IMR-90 (cell line): ENCODE measurements around the gene DOK6. TPM values are rescaled to one million over a fixed set of nuclear protein-coding genes. Genes with fewer than 3 reads are reported as not detected.
A peak's percentile ranks its signal among the peaks of the same experiment; 100 is the strongest.

Experiments used
- ATAC-seq: fragments of 200-7000 bp; cut with Tn5 transposase; 2 replicates; pipeline ENCODE4 v1.9.1; 2020; ENCODE audit warnings: low read depth, mild to moderate bottlenecking, moderate library complexity
- BruUV-seq: library from RNA; stranded (reverse); fragments of 400-500 nt; replicated peaks from 2 replicates; lab custom pipeline; 2021; lab: Mats Ljungman, UMichigan
- CTCF ChIA-PET: fragments of 300-600 bp; formaldehyde crosslinking; extraction: SDS; loops from one replicate; lab custom pipeline; 2021; ENCODE audit warnings: antibody characterized with exemption; lab: Yijun Ruan, JAX
- POLR2A ChIA-PET: fragments of 300-600 bp; sonication (Branson Sonifier 250); formaldehyde crosslinking; loops from one replicate; lab custom pipeline; 2022; ENCODE audit warnings: antibody characterized with exemption; ENCODE audit not compliant: unreplicated experiment; lab: Charles Lee
- DNase-seq: peaks from one replicate; pipeline ENCODE4 v3.0.0; 2013
- H2AFZ ChIP-seq: replicated peaks from 2 replicates; pipeline ENCODE3; 2013; ENCODE audit warnings: low read length, mild to moderate bottlenecking; ENCODE audit not compliant: poor library complexity
- H2AK5ac ChIP-seq: 2 replicates; pipeline ENCODE4 v1.6.1; 2013; ENCODE audit warnings: low read depth, low read length, inconsistent platforms
- H2AK9ac ChIP-seq: replicated peaks from 2 replicates; pipeline ENCODE3; 2013; ENCODE audit warnings: mild to moderate bottlenecking, low read depth, low read length, moderate library complexity; ENCODE audit not compliant: poor library complexity
- H2BK120ac ChIP-seq: 2 replicates; pipeline ENCODE4 v1.6.1; 2013; ENCODE audit warnings: low read depth, low read length, inconsistent platforms
- H2BK15ac ChIP-seq: 3 replicates; pipeline ENCODE4 v1.6.1; 2013; ENCODE audit warnings: low read depth, low read length, inconsistent platforms
- H2BK20ac ChIP-seq: 2 replicates; pipeline ENCODE4 v1.6.1; 2013; ENCODE audit warnings: low read depth, mild to moderate bottlenecking, inconsistent platforms, low read length, moderate library complexity
- H2BK5ac ChIP-seq: 2 replicates; pipeline ENCODE4 v1.6.1; 2013; ENCODE audit warnings: mild to moderate bottlenecking, low read depth, low read length, inconsistent platforms; ENCODE audit not compliant: poor library complexity, severe bottlenecking
- H3K14ac ChIP-seq: replicated peaks from 2 replicates; pipeline ENCODE4 v1.6.1; 2013; ENCODE audit warnings: low read depth, low read length, inconsistent platforms
- H3K18ac ChIP-seq: 2 replicates; pipeline ENCODE4 v1.6.1; 2013; ENCODE audit warnings: low read depth, low read length, control low read depth
- H3K23ac ChIP-seq: 2 replicates; pipeline ENCODE4 v1.6.1; 2013; ENCODE audit warnings: low read depth, low read length, inconsistent platforms
- H3K27ac ChIP-seq: 2 replicates; pipeline ENCODE4 v1.5.1; 2013; ENCODE audit warnings: mild to moderate bottlenecking, control low read depth, low read length; ENCODE audit not compliant: insufficient read depth
- H3K27me3 ChIP-seq: 2 replicates; pipeline ENCODE4 v1.6.1; 2013; ENCODE audit warnings: low read length; ENCODE audit not compliant: control insufficient read depth, insufficient read depth
- H3K36me3 ChIP-seq: 2 replicates; pipeline ENCODE4 v1.6.1; 2013; ENCODE audit warnings: low read length, mixed read lengths; ENCODE audit not compliant: control insufficient read depth, insufficient read depth
- H3K4ac ChIP-seq: 2 replicates; pipeline ENCODE4 v1.6.1; 2013; ENCODE audit warnings: low read depth, low read length, inconsistent platforms
- H3K4me1 ChIP-seq: 2 replicates; pipeline ENCODE4 v1.6.1; 2013; ENCODE audit warnings: low read length, mixed read lengths; ENCODE audit not compliant: control insufficient read depth, insufficient read depth
- H3K4me2 ChIP-seq: 2 replicates; pipeline ENCODE4 v1.6.1; 2013; ENCODE audit warnings: low read depth, mild to moderate bottlenecking, control low read depth, low read length, moderate library complexity
- H3K4me3 ChIP-seq: 2 replicates; pipeline ENCODE4 v1.5.1; 2013; ENCODE audit warnings: low read depth, mild to moderate bottlenecking, control low read depth, low read length, moderate library complexity; ENCODE audit not compliant: insufficient read depth
- H3K56ac ChIP-seq: 2 replicates; pipeline ENCODE4 v1.6.1; 2013; ENCODE audit warnings: low read length, inconsistent platforms; ENCODE audit not compliant: insufficient read depth; ENCODE audit errors: extremely low read depth
- H3K79me1 ChIP-seq, 2 experiments: 2 replicates each; pipeline ENCODE4 v1.6.1; 2013; ENCODE audit warnings: low read length in 2 of 2, inconsistent platforms in 1 of 2, low read depth in 1 of 2
- H3K9ac ChIP-seq: 2 replicates; pipeline ENCODE4 v1.6.1; 2013; ENCODE audit warnings: low read depth, low read length, control low read depth
- H3K9me1 ChIP-seq: 2 replicates; pipeline ENCODE4 v1.6.1; 2013; ENCODE audit warnings: low read length, inconsistent platforms; ENCODE audit not compliant: insufficient read depth
- H3K9me3 ChIP-seq: 2 replicates; pipeline ENCODE4 v1.6.1; 2013; ENCODE audit warnings: low read length; ENCODE audit not compliant: control insufficient read depth, insufficient read depth
- H4K20me1 ChIP-seq: 2 replicates; pipeline ENCODE4 v1.6.1; 2013; ENCODE audit warnings: low read length, inconsistent platforms; ENCODE audit not compliant: insufficient read depth
- H4K5ac ChIP-seq: 2 replicates; pipeline ENCODE4 v1.6.1; 2013; ENCODE audit warnings: mild to moderate bottlenecking, low read depth, low read length, control low read depth
- H4K8ac ChIP-seq, 2 experiments: 2 replicates each; pipeline ENCODE4 v1.6.1; 2013; ENCODE audit warnings: low read depth in 2 of 2, low read length in 2 of 2, control low read depth in 1 of 2, inconsistent platforms in 1 of 2
- H4K91ac ChIP-seq: 2 replicates; pipeline ENCODE4 v1.6.1; 2013; ENCODE audit warnings: low read depth, low read length, inconsistent platforms; ENCODE audit not compliant: insufficient read depth
- BHLHE40 ChIP-seq: fragments of 150-350 bp; IDR thresholded peaks from 2 replicates; pipeline ENCODE4 v1.6.1; 2016; ENCODE audit warnings: mild to moderate bottlenecking, low read depth, low read length
- CEBPB ChIP-seq: IDR thresholded peaks from 2 replicates; pipeline ENCODE4 v1.6.1; 2012; ENCODE audit warnings: low read depth, low read length, improper control_type of control experiment
- MXI1 ChIP-seq: IDR thresholded peaks from 2 replicates; pipeline ENCODE4 v1.6.1; 2012; ENCODE audit warnings: low read depth, mild to moderate bottlenecking, low read length, moderate library complexity, borderline replicate concordance
- WGBS, 2 experiments: methylation state at CpG; one replicate each; pipeline versions ENCODE4 v1.1.5 to v1.1.7; 2013; ENCODE audit warnings: missing lambda C conversion rate in 2 of 2; ENCODE audit not compliant: insufficient read length in 1 of 2; ENCODE audit errors: extremely low coverage in 2 of 2; 5-methylcytosine and 5-hydroxymethylcytosine counted together
- dilution Hi-C: fragments of 300-500 bp; cut with HindIII; formaldehyde crosslinking; loops from one replicate; pipeline ENCODE4 v1.14.3; 2018; ENCODE audit warnings: low sequenced_read_pairs; ENCODE audit not compliant: unreplicated experiment
- in situ Hi-C: fragments of 300-500 bp; cut with MboI; formaldehyde crosslinking; loops from 3 replicates; pipeline ENCODE4 v1.14.3; 2019; ENCODE audit warnings: low sequenced_read_pairs, inconsistent platforms, mixed read lengths
- intact Hi-C: fragments of 100-400 bp; cut with micrococcal nuclease; formaldehyde crosslinking; loops from 2 replicates; pipeline ENCODE4 v1.10.0; 2022
- polyA plus RNA-seq, 3 experiments: library from polyadenylated mRNA; depleted of rRNA; stranded (reverse); fragments of >200 nt; gene quantifications; 2 replicates each; pipeline ENCODE4 v1.2.3, GENCODE V29; 2012; ENCODE audit warnings: low replicate concordance in 1 of 3
- total RNA-seq: library from RNA; depleted of rRNA; stranded (reverse); fragments of >200 nt; gene quantifications from 2 replicates; pipeline ENCODE4 v1.2.3, GENCODE V29; 2012
- TF ChIP-seq, protein P1 (sequence below): fragments of 150-350 bp; IDR thresholded peaks from 2 replicates; pipeline ENCODE4 v1.6.1; 2016; ENCODE audit warnings: low read depth, mild to moderate bottlenecking, low read length, moderate library complexity, borderline replicate concordance

DOK6 gene
- total and polyA plus RNA-seq, 2 of the 4 experiments (the other 2 are of a cell fraction) = 1.9 to 2.7 TPM

DNA sequence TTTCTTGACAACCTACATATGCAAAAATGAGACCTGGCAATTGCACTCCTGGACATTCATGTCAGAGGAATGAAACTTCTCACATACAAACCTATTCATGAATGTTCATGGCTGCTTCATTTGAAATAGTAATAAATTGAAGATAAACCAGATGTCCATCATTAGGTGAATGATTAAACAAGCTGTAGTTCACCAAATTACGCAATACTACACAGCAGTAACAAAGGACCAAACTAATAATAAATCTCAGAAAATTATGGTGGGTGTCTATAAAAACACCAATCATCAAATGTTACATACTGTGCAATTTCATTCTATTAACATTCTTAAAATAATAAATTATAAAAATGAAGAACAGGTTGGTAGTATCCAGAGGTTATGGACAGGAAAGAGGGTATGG, 13.5 kb downstream of the DOK6 start:
- BruUV-seq = no TSS peak
- WGBS, 2 experiments = no CpG with 5 or more reads among the region's 1 CpG
- H2BK5ac ChIP-seq = no peak overlapping the region
- H4K91ac ChIP-seq = no peak overlapping the region
- H3K14ac ChIP-seq = no peak overlapping the region
- TF ChIP-seq MXI1 (no peak), BHLHE40 (no peak), CEBPB (peak; percentile 87)
- TF ChIP-seq, protein P1, sequence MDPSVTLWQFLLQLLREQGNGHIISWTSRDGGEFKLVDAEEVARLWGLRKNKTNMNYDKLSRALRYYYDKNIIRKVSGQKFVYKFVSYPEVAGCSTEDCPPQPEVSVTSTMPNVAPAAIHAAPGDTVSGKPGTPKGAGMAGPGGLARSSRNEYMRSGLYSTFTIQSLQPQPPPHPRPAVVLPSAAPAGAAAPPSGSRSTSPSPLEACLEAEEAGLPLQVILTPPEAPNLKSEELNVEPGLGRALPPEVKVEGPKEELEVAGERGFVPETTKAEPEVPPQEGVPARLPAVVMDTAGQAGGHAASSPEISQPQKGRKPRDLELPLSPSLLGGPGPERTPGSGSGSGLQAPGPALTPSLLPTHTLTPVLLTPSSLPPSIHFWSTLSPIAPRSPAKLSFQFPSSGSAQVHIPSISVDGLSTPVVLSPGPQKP = no peak
- no peak overlapping the region for H4K5ac ChIP-seq
- no peak overlapping the region for H2AK9ac ChIP-seq
- no peaks in the 10 kb centered on the region for H3K4me1 ChIP-seq
- H3K9me3 ChIP-seq = no peaks in the 10 kb centered on the region
- no peak overlapping the region for H2BK120ac ChIP-seq
- H3K56ac ChIP-seq = no peak overlapping the region
- no peak overlapping the region for H3K27ac ChIP-seq
- H4K8ac ChIP-seq = no peak overlapping the region
- H3K23ac ChIP-seq = no peak overlapping the region
- H3K27me3 ChIP-seq = no peaks in the 10 kb centered on the region
- H2BK20ac ChIP-seq = no peak overlapping the region
- no peak for ATAC-seq
- intact Hi-C loops = no loop called here
- H3K79me1 ChIP-seq = no peaks in the 10 kb centered on the region
- no peaks in the 10 kb centered on the region for H3K36me3 ChIP-seq
- no peaks in the 10 kb centered on the region for H3K9me1 ChIP-seq
- no peak overlapping the region for H3K9ac ChIP-seq
- H3K4ac ChIP-seq = no peak overlapping the region
- POLR2A ChIA-PET = no interaction called here
- CTCF ChIA-PET = no interaction called here
- no peak overlapping the region for H2AFZ ChIP-seq
- DNase-seq = no peak
- H3K18ac ChIP-seq = no peak overlapping the region
- no peaks in the 10 kb centered on the region for H4K20me1 ChIP-seq
- dilution Hi-C loops = no loop called here
- no peak overlapping the region for H2AK5ac ChIP-seq
- in situ Hi-C loops = no loop called here
- no peak overlapping the region for H3K4me3 ChIP-seq
- H2BK15ac ChIP-seq = no peak overlapping the region
- no peak overlapping the region for H3K4me2 ChIP-seq
